Type B pancreatic cell (in vitro differentiated cells): Measurements from ENCODE around the gene ABLIM2. TPM values are rescaled to one million over a fixed set of nuclear protein-coding genes. Genes with fewer than 3 reads are reported as not detected.

Source experiments
- DNase-seq: peaks from one replicate; pipeline ENCODE4 v3.0.0; 2021; ENCODE audit warnings: mixed read lengths; ENCODE audit not compliant: unreplicated experiment; ENCODE audit errors: extremely low spot score
- H3K27ac Mint-ChIP-seq: 2 replicates; pipeline ENCODE4 v1.8.0; 2021; ENCODE audit warnings: mild to moderate bottlenecking, mixed read lengths
- H3K27me3 Mint-ChIP-seq: 2 replicates; pipeline ENCODE4 v1.8.0; 2021; ENCODE audit warnings: mixed read lengths
- H3K36me3 Mint-ChIP-seq: 2 replicates; pipeline ENCODE4 v1.8.0; 2021; ENCODE audit warnings: mixed read lengths
- H3K4me1 Mint-ChIP-seq: one replicate; pipeline ENCODE4 v1.8.0; 2021; ENCODE audit warnings: mixed read lengths; ENCODE audit not compliant: unreplicated experiment
- H3K4me3 Mint-ChIP-seq: 2 replicates; pipeline ENCODE4 v1.8.0; 2021; ENCODE audit warnings: mild to moderate bottlenecking, mixed read lengths
- H3K9me3 Mint-ChIP-seq: 2 replicates; pipeline ENCODE4 v1.8.0; 2021; ENCODE audit warnings: mixed read lengths
- CTCF ChIP-seq: fragments of 200-600 bp; sonication (generic); conservative IDR thresholded peaks from 2 replicates; pipeline ENCODE4 v1.5.0; 2021; ENCODE audit warnings: antibody characterized with exemption, mild to moderate bottlenecking
- total RNA-seq: library from RNA; stranded (reverse); gene quantifications from 2 replicates; pipeline ENCODE4 v1.2.1, GENCODE V29; 2021; ENCODE audit warnings: low replicate concordance

Gene ABLIM2
- total RNA-seq, 1 donor from 2014 or later: 2.6 TPM

- Mint-ChIP-seq H3K9me3 (no peaks in the 10 kb centered on the region), H3K27me3 (peaks cover 7% of the 10 kb centered on the region), H3K4me3 (peak overlapping the region; percentile 45), H3K4me1 (peaks cover 15% of the 10 kb centered on the region), H3K27ac (no peak overlapping the region), H3K36me3 (no peaks in the 10 kb centered on the region)
- DNase-seq: no peak
- TF ChIP-seq CTCF: no peak
These were observed 107.9 kb downstream of the ABLIM2 start for GRCh38 chr4:8050555-8051206.

- H3K36me3 Mint-ChIP-seq: no peaks in the 10 kb centered on the region
- H3K9me3 Mint-ChIP-seq: no peaks in the 10 kb centered on the region
- DNase-seq: no peak
- TF ChIP-seq CTCF: no peak
- peaks cover 7% of the 10 kb centered on the region for H3K27me3 Mint-ChIP-seq
- H3K27ac Mint-ChIP-seq: no peak overlapping the region
- H3K4me1 Mint-ChIP-seq: peaks cover 15% of the 10 kb centered on the region
- H3K4me3 Mint-ChIP-seq: no peak overlapping the region
These were observed 108.4 kb downstream of the ABLIM2 start for GRCh38 chr4:8050180-8050554.

GRCh38 chr4:8048856-8049676, 109.5 kb downstream of the ABLIM2 start:
- no peaks in the 10 kb centered on the region for H3K9me3 Mint-ChIP-seq
- H3K4me3 Mint-ChIP-seq: no peak overlapping the region
- no peak for DNase-seq
- H3K36me3 Mint-ChIP-seq: no peaks in the 10 kb centered on the region
- peaks cover 19% of the 10 kb centered on the region for H3K4me1 Mint-ChIP-seq
- TF ChIP-seq CTCF: no peak
- H3K27me3 Mint-ChIP-seq: peaks cover 10% of the 10 kb centered on the region
- H3K27ac Mint-ChIP-seq: no peak overlapping the region

- Mint-ChIP-seq H3K36me3 (no peaks in the 10 kb centered on the region), H3K27me3 (peaks cover 10% of the 10 kb centered on the region), H3K9me3 (no peaks in the 10 kb centered on the region), H3K4me3 (no peak overlapping the region), H3K27ac (no peak overlapping the region), H3K4me1 (peaks cover 19% of the 10 kb centered on the region)
- no peak for DNase-seq
- no peak for TF ChIP-seq CTCF
These were observed 110.6 kb downstream of the ABLIM2 start for GRCh38 chr4:8047837-8048678.

GRCh38 chr4:8046925-8047541, 111.6 kb downstream of the ABLIM2 start:
- Mint-ChIP-seq H3K4me1 (peaks cover 19% of the 10 kb centered on the region), H3K27ac (no peak overlapping the region), H3K4me3 (no peak overlapping the region), H3K36me3 (no peaks in the 10 kb centered on the region), H3K9me3 (no peaks in the 10 kb centered on the region), H3K27me3 (peaks cover 10% of the 10 kb centered on the region)
- DNase-seq: no peak
- no peak for TF ChIP-seq CTCF
